K562 treated with DMSO at 1 percent for 4 hours (cell line): ENCODE data around the gene ACTR8. TPM values are rescaled to one million over a fixed set of nuclear protein-coding genes. Genes with fewer than 3 reads are reported as not detected.

Experiments
- total RNA-seq: library from RNA; unstranded; fragments of 300-600 nt; gene quantifications from 2 replicates; pipeline ENCODE4 v1.2.3, GENCODE V29; 2022; ENCODE audit not compliant: insufficient read depth

Gene ACTR8
- 6.1 and 6.9 TPM in 2 replicates for total RNA-seq

GRCh38 chr3:53881691-53882593 is at the start of gene ACTR8:
Gene ACTR8, minus strand, starts transcription at chr3:53882152. Its CDS starts 51 bp downstream, at chr3:53882101.

GRCh38 chr3:53891497-53892285 is 9.7 kb upstream of the ACTR8 start, which contains the start of gene SELENOK:
Gene SELENOK, minus strand, starts transcription at chr3:53891859.

DNA sequence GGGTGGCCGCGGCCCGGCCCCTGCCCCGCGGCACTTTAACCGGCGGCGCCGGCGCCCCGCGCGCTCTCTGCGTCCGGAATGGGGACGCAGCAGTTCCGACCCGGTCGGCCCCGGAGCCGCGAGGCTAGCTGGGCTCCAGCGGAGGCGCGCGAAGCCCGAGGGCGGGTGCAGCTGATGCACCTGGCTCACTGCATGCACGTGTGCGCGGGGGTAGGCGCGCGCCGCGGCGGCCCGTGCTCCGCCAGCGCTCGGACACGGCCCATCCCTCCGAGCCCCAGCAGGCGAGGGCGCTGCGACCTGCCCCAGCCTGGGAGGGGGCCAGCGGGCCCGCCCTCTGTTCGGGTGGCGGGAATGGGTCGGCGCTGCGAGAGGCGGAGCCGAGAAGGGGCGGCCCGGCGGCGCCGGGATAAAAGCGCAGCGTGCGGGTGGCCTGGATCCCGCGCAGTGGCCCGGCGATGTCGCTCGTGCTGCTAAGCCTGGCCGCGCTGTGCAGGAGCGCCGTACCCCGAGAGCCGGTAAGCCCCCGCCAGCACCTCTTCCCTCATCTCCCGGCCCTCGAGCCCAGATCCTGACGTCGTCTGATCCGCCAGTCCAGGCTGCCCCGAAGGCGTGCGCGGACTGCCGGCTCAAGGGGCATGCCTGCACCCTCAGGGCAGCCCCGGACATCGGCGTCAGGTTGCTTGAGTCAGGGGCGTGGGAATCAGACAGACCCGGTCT is 35.7 kb downstream of the ACTR8 start, which contains the start of the genes CHDH and IL17RB:
CHDH (minus strand) TSS at position 286 of the 717 bp plus-strand sequence. CDS start 22,411 bp downstream, outside the sequence.
IL17RB (plus strand) TSS at position 435 of the 717 bp plus-strand sequence; CDS start at position 456, 21 bp downstream.

Other genes with a start within 250 kb of the ACTR8 start
- gene CHDH, start 35.7 kb downstream of the ACTR8 start, total RNA-seq, result 0.07 and 0.25 TPM in 2 replicates
- gene IL17RB, start 35.6 kb downstream of the ACTR8 start, total RNA-seq, result 0.47 TPM in 1 of 2 replicates, not detected in the other
- gene SELENOK, start 9.7 kb upstream of the ACTR8 start, total RNA-seq, result 40.0 and 44.6 TPM in 2 replicates
- not detected in 2 replicates for gene CACNA2D3, start 240.4 kb upstream of the ACTR8 start, total RNA-seq